GM23338 (cell line): ENCODE results near the gene LRMDA. TPM values are rescaled to one million over a fixed set of nuclear protein-coding genes. Genes with fewer than 3 reads are reported as not detected.
A peak's percentile ranks its signal among the peaks of the same experiment; 100 is the strongest.

Source experiments
- ATAC-seq: fragments of 200-7000 bp; cut with Tn5 transposase; 3 replicates; pipeline ENCODE4 v1.9.1; 2020
- DNase-seq: peaks from one replicate; pipeline ENCODE4 v3.0.0-alpha.2; 2015; ENCODE audit warnings: low spot score
- H2AFZ ChIP-seq: fragments of 200-600 bp; sonication (generic); 2 replicates; pipeline ENCODE4 v1.8.0; 2016; ENCODE audit warnings: antibody characterized with exemption, mild to moderate bottlenecking, moderate library complexity
- H3F3A ChIP-seq: fragments of 200-600 bp; sonication (generic); replicated peaks from 2 replicates; pipeline ENCODE4 v1.8.0; 2017; ENCODE audit warnings: antibody characterized with exemption, mixed run types, low read depth
- H3K27ac ChIP-seq: fragments of 200-600 bp; sonication (generic); 2 replicates; pipeline ENCODE4 v1.6.1; 2016; ENCODE audit warnings: low read depth
- H3K27me3 ChIP-seq: fragments of 200-600 bp; sonication (generic); 2 replicates; pipeline ENCODE4 v1.8.0; 2016; ENCODE audit warnings: mild to moderate bottlenecking, mixed run types, moderate library complexity; ENCODE audit not compliant: insufficient read depth
- H3K36me3 ChIP-seq: fragments of 200-600 bp; sonication (generic); 2 replicates; pipeline ENCODE4 v1.8.0; 2016; ENCODE audit warnings: mild to moderate bottlenecking; ENCODE audit not compliant: insufficient read depth
- H3K4me1 ChIP-seq: fragments of 200-600 bp; sonication (generic); 2 replicates; pipeline ENCODE4 v1.8.0; 2016; ENCODE audit warnings: mild to moderate bottlenecking, moderate library complexity; ENCODE audit not compliant: insufficient read depth
- H3K4me2 ChIP-seq: fragments of 200-600 bp; sonication (generic); 2 replicates; pipeline ENCODE4 v1.7.1; 2017; ENCODE audit warnings: mixed run types
- H3K4me3 ChIP-seq: fragments of 200-600 bp; sonication (generic); 2 replicates; pipeline ENCODE4 v1.6.1; 2016; ENCODE audit warnings: mixed run types
- H3K79me2 ChIP-seq: fragments of 200-600 bp; sonication (generic); replicated peaks from 2 replicates; pipeline ENCODE4 v1.8.0; 2017; ENCODE audit warnings: mild to moderate bottlenecking; ENCODE audit not compliant: insufficient read depth
- H3K9me2 ChIP-seq: fragments of 200-600 bp; sonication (generic); 2 replicates; pipeline ENCODE4 v1.8.0; 2017; ENCODE audit not compliant: insufficient read depth
- H4K20me1 ChIP-seq: fragments of 200-600 bp; sonication (generic); replicated peaks from 2 replicates; pipeline ENCODE4 v1.8.0; 2017; ENCODE audit warnings: mild to moderate bottlenecking; ENCODE audit not compliant: insufficient read depth
- H3K27ac Mint-ChIP-seq: 2 replicates; pipeline ENCODE4 v1.8.0; 2020; ENCODE audit warnings: inconsistent platforms, mild to moderate bottlenecking, moderate library complexity, mixed read lengths
- H3K27me3 Mint-ChIP-seq: 3 replicates; pipeline ENCODE4 v1.8.0; 2022; ENCODE audit warnings: low read depth, mild to moderate bottlenecking, moderate library complexity, mixed read lengths, inconsistent platforms; ENCODE audit not compliant: insufficient read depth, poor library complexity
- H3K36me3 Mint-ChIP-seq: 3 replicates; pipeline ENCODE4 v1.8.0; 2021; ENCODE audit warnings: low read depth, mild to moderate bottlenecking, inconsistent platforms, moderate library complexity, mixed read lengths
- H3K4me1 Mint-ChIP-seq: 3 replicates; pipeline ENCODE4 v1.8.0; 2020; ENCODE audit warnings: mild to moderate bottlenecking, inconsistent platforms, mixed read lengths
- H3K4me3 Mint-ChIP-seq: 3 replicates; pipeline ENCODE4 v1.8.0; 2021; ENCODE audit warnings: moderate library complexity, mild to moderate bottlenecking, inconsistent platforms, mixed read lengths
- H3K9me3 Mint-ChIP-seq: 3 replicates; pipeline ENCODE4 v1.8.0; 2020; ENCODE audit warnings: moderate library complexity, mild to moderate bottlenecking, inconsistent platforms, mixed read lengths
- CREB1 ChIP-seq: fragments of 250-450 bp; sonication (Bioruptor Pico); IDR thresholded peaks from 2 replicates; pipeline ENCODE4 v1.5.0; 2020; ENCODE audit warnings: low read depth, mild to moderate bottlenecking, moderate library complexity
- EZH2 ChIP-seq: fragments of 200-600 bp; sonication (generic); IDR thresholded peaks from one replicate; pipeline ENCODE4 v1.8.0; 2017; ENCODE audit warnings: antibody characterized with exemption, mild to moderate bottlenecking, low read depth; ENCODE audit not compliant: unreplicated experiment
- EZH2phosphoT487 ChIP-seq: fragments of 200-600 bp; sonication (generic); IDR thresholded peaks from one replicate; pipeline ENCODE4 v1.8.1; 2018; ENCODE audit warnings: antibody characterized with exemption; ENCODE audit not compliant: unreplicated experiment
- JUNB ChIP-seq: IDR thresholded peaks from one replicate; pipeline ENCODE4 v1.6.1; 2016; ENCODE audit warnings: antibody characterized with exemption; ENCODE audit not compliant: unreplicated experiment
- NANOG ChIP-seq: IDR thresholded peaks from 2 replicates; pipeline ENCODE4 v1.6.1; 2016; ENCODE audit warnings: antibody characterized with exemption, borderline replicate concordance
- POLR2AphosphoS5 ChIP-seq: IDR thresholded peaks from 2 replicates; pipeline ENCODE4 v1.6.1; 2016; ENCODE audit warnings: antibody characterized with exemption, low read depth
- STAT1 ChIP-seq: IDR thresholded peaks from one replicate; pipeline ENCODE4 v1.6.1; 2016; ENCODE audit warnings: antibody characterized with exemption; ENCODE audit not compliant: unreplicated experiment
- ZNF114 ChIP-seq: fragments of 250-450 bp; sonication (Bioruptor Pico); IDR thresholded peaks from 2 replicates; pipeline ENCODE4 v1.5.0; 2020; ENCODE audit warnings: mild to moderate bottlenecking, moderate library complexity
- ZNF331 ChIP-seq: fragments of 250-450 bp; sonication (Bioruptor Pico); IDR thresholded peaks from 2 replicates; pipeline ENCODE4 v1.5.0; 2020; ENCODE audit warnings: low read depth, mild to moderate bottlenecking, moderate library complexity
- polyA plus RNA-seq: library from polyadenylated mRNA; unstranded; fragments of >200 nt; fragmentation: Nextera tagmentation; extraction: Ambion mirVana; gene quantifications from 2 replicates; pipeline ENCODE4 v1.2.1, GENCODE V29; 2016
- total RNA-seq: library from RNA; depleted of rRNA; stranded (reverse); fragments of >200 nt; shearing (Covaris generic); gene quantifications from 2 replicates; pipeline ENCODE4 v1.2.3, GENCODE V29; 2014
- TF ChIP-seq, protein P1 (sequence below): fragments of 250-450 bp; sonication (Bioruptor Pico); IDR thresholded peaks from 2 replicates; pipeline ENCODE4 v1.5.0; 2020; ENCODE audit warnings: mild to moderate bottlenecking, moderate library complexity
- TF ChIP-seq, protein P2 (sequence below), 2 experiments: fragments of 200-600 bp in 1 of 2; sonication (generic) in 1 of 2; conservative IDR thresholded peaks; 2 replicates each; pipeline versions ENCODE4 v1.5.1 to v1.6.1; 2016 to 2017; ENCODE audit warnings: antibody characterized with exemption in 2 of 2, low read depth in 2 of 2, mild to moderate bottlenecking in 2 of 2, moderate library complexity in 1 of 2
- TF ChIP-seq, protein P3 (sequence below): IDR thresholded peaks from 2 replicates; pipeline ENCODE4 v1.6.1; 2016; ENCODE audit warnings: antibody characterized with exemption
- TF ChIP-seq, protein P4 (sequence below): IDR thresholded peaks from one replicate; pipeline ENCODE4 v1.6.1; 2018; ENCODE audit warnings: antibody characterized with exemption; ENCODE audit not compliant: unreplicated experiment

Gene LRMDA
- total and polyA plus RNA-seq, 2 experiments from 2014 or later = 0.90 to 1.8 TPM

DNA sequence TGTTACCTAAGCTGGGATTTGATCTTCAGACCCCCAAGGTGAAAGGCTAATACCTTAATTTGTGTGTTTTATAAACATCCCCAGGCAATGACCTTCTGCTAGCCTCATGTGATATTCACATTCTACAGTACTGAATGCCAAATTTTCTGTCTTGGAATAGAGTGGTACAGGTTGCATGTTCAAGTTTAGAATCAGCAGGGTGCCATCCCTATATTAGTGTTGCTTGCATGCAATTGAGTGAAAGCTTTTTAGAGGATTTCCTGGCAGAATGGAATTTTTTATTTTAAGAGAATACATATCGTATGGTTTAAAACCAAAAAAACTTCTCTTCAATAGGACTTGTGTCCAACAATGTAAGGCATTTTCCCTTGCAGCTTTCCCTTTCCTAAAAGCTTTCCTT, 107.3 kb downstream of the LRMDA start:
- Histone ChIP-seq H3K9me2 (no peaks in the 10 kb centered on the region), H3K27me3 (no peaks in the 10 kb centered on the region), H2AFZ (no peak overlapping the region), H3K27ac (no peak overlapping the region), H3F3A (no peaks in the 10 kb centered on the region), H3K4me3 (no peak overlapping the region), H3K4me2 (peak overlapping the region; percentile 25), H3K4me1 (peaks cover 50% of the 10 kb centered on the region), H3K79me2 (no peaks in the 10 kb centered on the region), H4K20me1 (no peaks in the 10 kb centered on the region), H3K36me3 (no peaks in the 10 kb centered on the region)
- no peak for DNase-seq
- no peaks in the 10 kb centered on the region; the same call in 2 of the 3 replicates for H3K9me3 Mint-ChIP-seq
- TF ChIP-seq ZNF331 (CRISPR knock-in tag) (no peak), EZH2 (no peak), CREB1 (CRISPR knock-in tag) (no peak), POLR2AphosphoS5 (no peak), NANOG (no peak), STAT1 (no peak), ZNF114 (no peak), EZH2phosphoT487 (no peak), JUNB (no peak)
- TF ChIP-seq, protein P1, sequence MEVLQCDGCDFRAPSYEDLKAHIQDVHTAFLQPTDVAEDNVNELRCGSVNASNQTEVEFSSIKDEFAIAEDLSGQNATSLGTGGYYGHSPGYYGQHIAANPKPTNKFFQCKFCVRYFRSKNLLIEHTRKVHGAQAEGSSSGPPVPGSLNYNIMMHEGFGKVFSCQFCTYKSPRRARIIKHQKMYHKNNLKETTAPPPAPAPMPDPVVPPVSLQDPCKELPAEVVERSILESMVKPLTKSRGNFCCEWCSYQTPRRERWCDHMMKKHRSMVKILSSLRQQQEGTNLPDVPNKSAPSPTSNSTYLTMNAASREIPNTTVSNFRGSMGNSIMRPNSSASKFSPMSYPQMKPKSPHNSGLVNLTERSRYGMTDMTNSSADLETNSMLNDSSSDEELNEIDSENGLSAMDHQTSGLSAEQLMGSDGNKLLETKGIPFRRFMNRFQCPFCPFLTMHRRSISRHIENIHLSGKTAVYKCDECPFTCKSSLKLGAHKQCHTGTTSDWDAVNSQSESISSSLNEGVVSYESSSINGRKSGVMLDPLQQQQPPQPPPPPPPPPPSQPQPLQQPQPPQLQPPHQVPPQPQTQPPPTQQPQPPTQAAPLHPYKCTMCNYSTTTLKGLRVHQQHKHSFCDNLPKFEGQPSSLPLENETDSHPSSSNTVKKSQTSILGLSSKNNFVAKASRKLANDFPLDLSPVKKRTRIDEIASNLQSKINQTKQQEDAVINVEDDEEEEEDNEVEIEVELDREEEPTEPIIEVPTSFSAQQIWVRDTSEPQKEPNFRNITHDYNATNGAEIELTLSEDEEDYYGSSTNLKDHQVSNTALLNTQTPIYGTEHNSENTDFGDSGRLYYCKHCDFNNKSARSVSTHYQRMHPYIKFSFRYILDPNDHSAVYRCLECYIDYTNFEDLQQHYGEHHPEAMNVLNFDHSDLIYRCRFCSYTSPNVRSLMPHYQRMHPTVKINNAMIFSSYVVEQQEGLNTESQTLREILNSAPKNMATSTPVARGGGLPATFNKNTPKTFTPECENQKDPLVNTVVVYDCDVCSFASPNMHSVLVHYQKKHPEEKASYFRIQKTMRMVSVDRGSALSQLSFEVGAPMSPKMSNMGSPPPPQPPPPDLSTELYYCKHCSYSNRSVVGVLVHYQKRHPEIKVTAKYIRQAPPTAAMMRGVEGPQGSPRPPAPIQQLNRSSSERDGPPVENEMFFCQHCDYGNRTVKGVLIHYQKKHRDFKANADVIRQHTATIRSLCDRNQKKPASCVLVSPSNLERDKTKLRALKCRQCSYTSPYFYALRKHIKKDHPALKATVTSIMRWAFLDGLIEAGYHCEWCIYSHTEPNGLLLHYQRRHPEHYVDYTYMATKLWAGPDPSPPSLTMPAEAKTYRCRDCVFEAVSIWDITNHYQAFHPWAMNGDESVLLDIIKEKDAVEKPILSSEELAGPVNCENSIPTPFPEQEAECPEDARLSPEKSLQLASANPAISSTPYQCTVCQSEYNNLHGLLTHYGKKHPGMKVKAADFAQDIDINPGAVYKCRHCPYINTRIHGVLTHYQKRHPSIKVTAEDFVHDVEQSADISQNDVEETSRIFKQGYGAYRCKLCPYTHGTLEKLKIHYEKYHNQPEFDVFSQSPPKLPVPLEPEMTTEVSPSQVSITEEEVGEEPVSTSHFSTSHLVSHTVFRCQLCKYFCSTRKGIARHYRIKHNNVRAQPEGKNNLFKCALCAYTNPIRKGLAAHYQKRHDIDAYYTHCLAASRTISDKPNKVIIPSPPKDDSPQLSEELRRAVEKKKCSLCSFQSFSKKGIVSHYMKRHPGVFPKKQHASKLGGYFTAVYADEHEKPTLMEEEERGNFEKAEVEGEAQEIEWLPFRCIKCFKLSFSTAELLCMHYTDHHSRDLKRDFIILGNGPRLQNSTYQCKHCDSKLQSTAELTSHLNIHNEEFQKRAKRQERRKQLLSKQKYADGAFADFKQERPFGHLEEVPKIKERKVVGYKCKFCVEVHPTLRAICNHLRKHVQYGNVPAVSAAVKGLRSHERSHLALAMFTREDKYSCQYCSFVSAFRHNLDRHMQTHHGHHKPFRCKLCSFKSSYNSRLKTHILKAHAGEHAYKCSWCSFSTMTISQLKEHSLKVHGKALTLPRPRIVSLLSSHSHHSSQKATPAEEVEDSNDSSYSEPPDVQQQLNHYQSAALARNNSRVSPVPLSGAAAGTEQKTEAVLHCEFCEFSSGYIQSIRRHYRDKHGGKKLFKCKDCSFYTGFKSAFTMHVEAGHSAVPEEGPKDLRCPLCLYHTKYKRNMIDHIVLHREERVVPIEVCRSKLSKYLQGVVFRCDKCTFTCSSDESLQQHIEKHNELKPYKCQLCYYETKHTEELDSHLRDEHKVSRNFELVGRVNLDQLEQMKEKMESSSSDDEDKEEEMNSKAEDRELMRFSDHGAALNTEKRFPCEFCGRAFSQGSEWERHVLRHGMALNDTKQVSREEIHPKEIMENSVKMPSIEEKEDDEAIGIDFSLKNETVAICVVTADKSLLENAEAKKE (CRISPR knock-in tag) = no peak
- TF ChIP-seq, protein P2, sequence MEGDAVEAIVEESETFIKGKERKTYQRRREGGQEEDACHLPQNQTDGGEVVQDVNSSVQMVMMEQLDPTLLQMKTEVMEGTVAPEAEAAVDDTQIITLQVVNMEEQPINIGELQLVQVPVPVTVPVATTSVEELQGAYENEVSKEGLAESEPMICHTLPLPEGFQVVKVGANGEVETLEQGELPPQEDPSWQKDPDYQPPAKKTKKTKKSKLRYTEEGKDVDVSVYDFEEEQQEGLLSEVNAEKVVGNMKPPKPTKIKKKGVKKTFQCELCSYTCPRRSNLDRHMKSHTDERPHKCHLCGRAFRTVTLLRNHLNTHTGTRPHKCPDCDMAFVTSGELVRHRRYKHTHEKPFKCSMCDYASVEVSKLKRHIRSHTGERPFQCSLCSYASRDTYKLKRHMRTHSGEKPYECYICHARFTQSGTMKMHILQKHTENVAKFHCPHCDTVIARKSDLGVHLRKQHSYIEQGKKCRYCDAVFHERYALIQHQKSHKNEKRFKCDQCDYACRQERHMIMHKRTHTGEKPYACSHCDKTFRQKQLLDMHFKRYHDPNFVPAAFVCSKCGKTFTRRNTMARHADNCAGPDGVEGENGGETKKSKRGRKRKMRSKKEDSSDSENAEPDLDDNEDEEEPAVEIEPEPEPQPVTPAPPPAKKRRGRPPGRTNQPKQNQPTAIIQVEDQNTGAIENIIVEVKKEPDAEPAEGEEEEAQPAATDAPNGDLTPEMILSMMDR (conservative IDR thresholded peaks at IDR 0.05; ENCODE audit: low read depth in 2 of 2) = no peak
- TF ChIP-seq, protein P3, sequence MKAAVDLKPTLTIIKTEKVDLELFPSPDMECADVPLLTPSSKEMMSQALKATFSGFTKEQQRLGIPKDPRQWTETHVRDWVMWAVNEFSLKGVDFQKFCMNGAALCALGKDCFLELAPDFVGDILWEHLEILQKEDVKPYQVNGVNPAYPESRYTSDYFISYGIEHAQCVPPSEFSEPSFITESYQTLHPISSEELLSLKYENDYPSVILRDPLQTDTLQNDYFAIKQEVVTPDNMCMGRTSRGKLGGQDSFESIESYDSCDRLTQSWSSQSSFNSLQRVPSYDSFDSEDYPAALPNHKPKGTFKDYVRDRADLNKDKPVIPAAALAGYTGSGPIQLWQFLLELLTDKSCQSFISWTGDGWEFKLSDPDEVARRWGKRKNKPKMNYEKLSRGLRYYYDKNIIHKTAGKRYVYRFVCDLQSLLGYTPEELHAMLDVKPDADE = no peak
- TF ChIP-seq, protein P4, sequence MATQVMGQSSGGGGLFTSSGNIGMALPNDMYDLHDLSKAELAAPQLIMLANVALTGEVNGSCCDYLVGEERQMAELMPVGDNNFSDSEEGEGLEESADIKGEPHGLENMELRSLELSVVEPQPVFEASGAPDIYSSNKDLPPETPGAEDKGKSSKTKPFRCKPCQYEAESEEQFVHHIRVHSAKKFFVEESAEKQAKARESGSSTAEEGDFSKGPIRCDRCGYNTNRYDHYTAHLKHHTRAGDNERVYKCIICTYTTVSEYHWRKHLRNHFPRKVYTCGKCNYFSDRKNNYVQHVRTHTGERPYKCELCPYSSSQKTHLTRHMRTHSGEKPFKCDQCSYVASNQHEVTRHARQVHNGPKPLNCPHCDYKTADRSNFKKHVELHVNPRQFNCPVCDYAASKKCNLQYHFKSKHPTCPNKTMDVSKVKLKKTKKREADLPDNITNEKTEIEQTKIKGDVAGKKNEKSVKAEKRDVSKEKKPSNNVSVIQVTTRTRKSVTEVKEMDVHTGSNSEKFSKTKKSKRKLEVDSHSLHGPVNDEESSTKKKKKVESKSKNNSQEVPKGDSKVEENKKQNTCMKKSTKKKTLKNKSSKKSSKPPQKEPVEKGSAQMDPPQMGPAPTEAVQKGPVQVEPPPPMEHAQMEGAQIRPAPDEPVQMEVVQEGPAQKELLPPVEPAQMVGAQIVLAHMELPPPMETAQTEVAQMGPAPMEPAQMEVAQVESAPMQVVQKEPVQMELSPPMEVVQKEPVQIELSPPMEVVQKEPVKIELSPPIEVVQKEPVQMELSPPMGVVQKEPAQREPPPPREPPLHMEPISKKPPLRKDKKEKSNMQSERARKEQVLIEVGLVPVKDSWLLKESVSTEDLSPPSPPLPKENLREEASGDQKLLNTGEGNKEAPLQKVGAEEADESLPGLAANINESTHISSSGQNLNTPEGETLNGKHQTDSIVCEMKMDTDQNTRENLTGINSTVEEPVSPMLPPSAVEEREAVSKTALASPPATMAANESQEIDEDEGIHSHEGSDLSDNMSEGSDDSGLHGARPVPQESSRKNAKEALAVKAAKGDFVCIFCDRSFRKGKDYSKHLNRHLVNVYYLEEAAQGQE = no peak
- H3K4me1 Mint-ChIP-seq = peaks cover 66% of the 10 kb centered on the region
- peaks cover 9% of the 10 kb centered on the region for H3K27me3 Mint-ChIP-seq
- H3K4me3 Mint-ChIP-seq = peak overlapping the region; percentile 10; the same call in 1 of the 3 replicates
- no peak for ATAC-seq
- H3K36me3 Mint-ChIP-seq = peaks cover 3% of the 10 kb centered on the region; the same call in 2 of the 3 replicates
- no peak overlapping the region for H3K27ac Mint-ChIP-seq
